Bone marrow (tissue), 2 donors: ENCODE data around the gene KAZN.
"Not testable (repeated sequence)": the region's sequence is repeated elsewhere in the genome, so short reads cannot be mapped to it uniquely, and the experiment has no call there.

ENCODE experiments used
- DNase-seq, 2 donors: peaks; one replicate each; lab custom pipeline; 2025; lab: John Stamatoyannopoulos, UW

KAZN gene

GRCh38 chr1:15115542-15116330, 517.3 kb downstream of the KAZN start:
- no peak for DNase-seq

GRCh38 chr1:15116966-15117365, 518.5 kb downstream of the KAZN start:
- DNase-seq: no peak

GRCh38 chr1:15117671-15118325, 519.3 kb downstream of the KAZN start:
- DNase-seq: no peak

- no peak for DNase-seq
These were observed 520.1 kb downstream of the KAZN start for GRCh38 chr1:15118579-15118978.

- no peak for DNase-seq
These were observed 521.9 kb downstream of the KAZN start for GRCh38 chr1:15120251-15120945.

GRCh38 chr1:15122331-15122730, 523.8 kb downstream of the KAZN start:
- no peak for DNase-seq

GRCh38 chr1:15123270-15123669, 524.8 kb downstream of the KAZN start:
- no peak for DNase-seq

GRCh38 chr1:15123925-15124324, 525.4 kb downstream of the KAZN start:
- DNase-seq: no peak

- DNase-seq: no peak
These were observed 526.0 kb downstream of the KAZN start for GRCh38 chr1:15124362-15125100.

- no peak for DNase-seq
These were observed 526.7 kb downstream of the KAZN start for GRCh38 chr1:15125101-15125745.

- no peak for DNase-seq
These were observed 529.6 kb downstream of the KAZN start for GRCh38 chr1:15128077-15128476.

- DNase-seq: peak; percentile 51
These were observed 530.2 kb downstream of the KAZN start for GRCh38 chr1:15128520-15129313.

GRCh38 chr1:15129944-15130343, 531.5 kb downstream of the KAZN start:
- DNase-seq: no peak

- no peak for DNase-seq
These were observed 532.1 kb downstream of the KAZN start for GRCh38 chr1:15130607-15131006.

- DNase-seq: no peak
These were observed 534.5 kb downstream of the KAZN start for GRCh38 chr1:15132965-15133364.

- DNase-seq: no peak
These were observed 535.8 kb downstream of the KAZN start for GRCh38 chr1:15134285-15134684.

GRCh38 chr1:15135604-15136003, 537.1 kb downstream of the KAZN start:
- not testable (repeated sequence) for DNase-seq

- DNase-seq: peak in 1 of 2 donors; percentile 15
These were observed 539.3 kb downstream of the KAZN start for GRCh38 chr1:15137809-15138208.

- no peak for DNase-seq
These were observed 541.3 kb downstream of the KAZN start for GRCh38 chr1:15139654-15140350.

GRCh38 chr1:15141935-15142539, 543.6 kb downstream of the KAZN start:
- DNase-seq: peak in 1 of 2 donors; percentile 79
